WTC11 (cell line): ENCODE measurements around the gene PITX1. TPM values are rescaled to one million over a fixed set of nuclear protein-coding genes. Genes with fewer than 3 reads are reported as not detected.

ENCODE experiments used
- ATAC-seq: fragments of 200-7000 bp; cut with Tn5 transposase; 2 replicates; pipeline ENCODE4 v1.10.0; 2021; ENCODE audit warnings: mild to moderate bottlenecking, moderate library complexity
- CTCF ChIA-PET: fragments of 300-600 bp; sonication (Branson Sonifier 250); formaldehyde crosslinking; loops from one replicate; lab custom pipeline; 2021; ENCODE audit warnings: antibody characterized with exemption; lab: Charles Lee
- POLR2A ChIA-PET: fragments of 350-600 bp; sonication (Branson Sonifier 250); formaldehyde crosslinking; loops from one replicate; lab custom pipeline; 2021; ENCODE audit warnings: antibody characterized with exemption; lab: Charles Lee
- DNase-seq: peaks from one replicate; pipeline ENCODE4 v3.0.0; 2021; ENCODE audit warnings: low spot score
- H3K27ac Mint-ChIP-seq: 2 replicates; pipeline ENCODE4 v1.8.0; 2021; ENCODE audit warnings: mixed read lengths
- H3K27me3 Mint-ChIP-seq: 2 replicates; pipeline ENCODE4 v1.8.0; 2021; ENCODE audit warnings: low read depth, mild to moderate bottlenecking, moderate library complexity, mixed read lengths
- H3K36me3 Mint-ChIP-seq: 2 replicates; pipeline ENCODE4 v1.8.0; 2021; ENCODE audit warnings: mixed read lengths
- H3K4me1 Mint-ChIP-seq: 2 replicates; pipeline ENCODE4 v1.8.0; 2022; ENCODE audit warnings: mixed read lengths
- H3K4me3 Mint-ChIP-seq: 2 replicates; pipeline ENCODE4 v1.8.0; 2021; ENCODE audit warnings: mild to moderate bottlenecking, moderate library complexity, mixed read lengths
- H3K9me3 Mint-ChIP-seq: 2 replicates; pipeline ENCODE4 v1.8.0; 2021; ENCODE audit warnings: mixed read lengths
- CREM ChIP-seq: sonication (generic); formaldehyde crosslinking; IDR thresholded peaks from 2 replicates; pipeline ENCODE4 v1.8.1; 2022; ENCODE audit warnings: mild to moderate bottlenecking, missing genetic modification reagents, moderate library complexity
- ERG ChIP-seq: fragments of 250-450 bp; sonication (Bioruptor Pico); IDR thresholded peaks from 2 replicates; pipeline ENCODE4 v1.8.0; 2021; ENCODE audit warnings: mild to moderate bottlenecking
- ETV6 ChIP-seq: sonication (generic); formaldehyde crosslinking; IDR thresholded peaks from 2 replicates; pipeline ENCODE4 v1.8.1; 2022; ENCODE audit warnings: mild to moderate bottlenecking, missing genetic modification reagents
- IRF1 ChIP-seq: sonication (generic); formaldehyde crosslinking; IDR thresholded peaks from 2 replicates; pipeline ENCODE4 v1.8.0; 2023; ENCODE audit warnings: missing genetic modification reagents
- NFATC4 ChIP-seq: fragments of 250-450 bp; sonication (Bioruptor Pico); IDR thresholded peaks from 2 replicates; pipeline ENCODE4 v1.9.0; 2021; ENCODE audit warnings: mild to moderate bottlenecking
- NR3C1 ChIP-seq: sonication (generic); formaldehyde crosslinking; conservative IDR thresholded peaks from 2 replicates; pipeline ENCODE4 v1.8.1; 2023; ENCODE audit warnings: low read depth, mild to moderate bottlenecking, missing genetic modification reagents
- OVOL2 ChIP-seq: fragments of 250-450 bp; sonication (Bioruptor Pico); IDR thresholded peaks from 2 replicates; pipeline ENCODE4 v1.9.0; 2021; ENCODE audit warnings: mild to moderate bottlenecking, borderline replicate concordance
- RELA ChIP-seq: sonication (generic); formaldehyde crosslinking; IDR thresholded peaks from 2 replicates; pipeline ENCODE4 v1.8.1; 2022; ENCODE audit warnings: missing genetic modification reagents, mild to moderate bottlenecking, borderline replicate concordance
- SMAD4 ChIP-seq: sonication (generic); formaldehyde crosslinking; IDR thresholded peaks from 2 replicates; pipeline ENCODE4 v1.8.0; 2022; ENCODE audit warnings: mild to moderate bottlenecking, missing genetic modification reagents
- TEAD1 ChIP-seq: sonication (generic); formaldehyde crosslinking; IDR thresholded peaks from 2 replicates; pipeline ENCODE4 v1.8.0; 2022; ENCODE audit warnings: mild to moderate bottlenecking, missing genetic modification reagents
- USF2 ChIP-seq: sonication (generic); formaldehyde crosslinking; IDR thresholded peaks from 2 replicates; pipeline ENCODE4 v1.8.1; 2023; ENCODE audit warnings: mild to moderate bottlenecking, missing genetic modification reagents, moderate library complexity
- ZNF138 ChIP-seq: sonication (generic); formaldehyde crosslinking; conservative IDR thresholded peaks from 2 replicates; pipeline ENCODE4 v1.8.1; 2022; ENCODE audit warnings: mild to moderate bottlenecking, moderate library complexity, missing genetic modification reagents
- ZNF317 ChIP-seq: sonication (generic); formaldehyde crosslinking; IDR thresholded peaks from 2 replicates; pipeline ENCODE4 v1.8.1; 2023; ENCODE audit warnings: low read depth, mild to moderate bottlenecking, moderate library complexity, missing genetic modification reagents, borderline replicate concordance
- ZSCAN18 ChIP-seq: fragments of 250-450 bp; sonication (Bioruptor Pico); IDR thresholded peaks from 2 replicates; pipeline ENCODE4 v2.1.2; 2022; ENCODE audit warnings: mild to moderate bottlenecking, moderate library complexity
- total RNA-seq: library from RNA; stranded (reverse); gene quantifications from 3 replicates; pipeline ENCODE4 v1.2.3, GENCODE V29; 2021
- TF ChIP-seq, protein P1 (sequence below): sonication (generic); formaldehyde crosslinking; IDR thresholded peaks from 2 replicates; pipeline ENCODE4 v1.8.1; 2023; ENCODE audit warnings: mild to moderate bottlenecking, missing genetic modification reagents, moderate library complexity
- TF ChIP-seq, protein P2 (sequence below): fragments of 200-600 bp; IDR thresholded peaks from 2 replicates; pipeline ENCODE4 v1.8.0; 2022; ENCODE audit warnings: antibody characterized with exemption

The PITX1 gene
- total RNA-seq, 1 experiment from 2014 or later, result 0.13 TPM

DNA sequence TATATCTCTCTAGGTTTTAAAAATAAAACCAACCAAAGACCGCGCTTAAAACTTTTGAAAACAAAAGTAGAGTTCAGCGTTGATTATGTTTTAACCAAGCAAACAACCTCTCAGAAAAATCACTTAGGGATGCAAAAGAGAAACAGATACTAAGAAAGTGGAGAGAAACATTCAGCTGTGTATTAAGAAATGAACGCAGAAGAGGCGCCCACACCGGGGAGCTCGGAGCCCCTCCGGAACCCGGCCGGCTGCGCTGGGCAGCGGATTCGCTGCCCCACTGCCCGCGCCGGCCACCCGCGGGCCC, 1.4 kb downstream of the PITX1 start (continued):
- TF ChIP-seq, protein P1, sequence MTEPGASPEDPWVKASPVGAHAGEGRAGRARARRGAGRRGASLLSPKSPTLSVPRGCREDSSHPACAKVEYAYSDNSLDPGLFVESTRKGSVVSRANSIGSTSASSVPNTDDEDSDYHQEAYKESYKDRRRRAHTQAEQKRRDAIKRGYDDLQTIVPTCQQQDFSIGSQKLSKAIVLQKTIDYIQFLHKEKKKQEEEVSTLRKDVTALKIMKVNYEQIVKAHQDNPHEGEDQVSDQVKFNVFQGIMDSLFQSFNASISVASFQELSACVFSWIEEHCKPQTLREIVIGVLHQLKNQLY, result no peak
- no peak for TF ChIP-seq ETV6
- TF ChIP-seq ZSCAN18 (CRISPR knock-in tag), result no peak
- TF ChIP-seq TEAD1, result no peak
- TF ChIP-seq ERG, result no peak
- no peak for TF ChIP-seq NR3C1 (CRISPR knock-in tag)
- TF ChIP-seq, protein P2, sequence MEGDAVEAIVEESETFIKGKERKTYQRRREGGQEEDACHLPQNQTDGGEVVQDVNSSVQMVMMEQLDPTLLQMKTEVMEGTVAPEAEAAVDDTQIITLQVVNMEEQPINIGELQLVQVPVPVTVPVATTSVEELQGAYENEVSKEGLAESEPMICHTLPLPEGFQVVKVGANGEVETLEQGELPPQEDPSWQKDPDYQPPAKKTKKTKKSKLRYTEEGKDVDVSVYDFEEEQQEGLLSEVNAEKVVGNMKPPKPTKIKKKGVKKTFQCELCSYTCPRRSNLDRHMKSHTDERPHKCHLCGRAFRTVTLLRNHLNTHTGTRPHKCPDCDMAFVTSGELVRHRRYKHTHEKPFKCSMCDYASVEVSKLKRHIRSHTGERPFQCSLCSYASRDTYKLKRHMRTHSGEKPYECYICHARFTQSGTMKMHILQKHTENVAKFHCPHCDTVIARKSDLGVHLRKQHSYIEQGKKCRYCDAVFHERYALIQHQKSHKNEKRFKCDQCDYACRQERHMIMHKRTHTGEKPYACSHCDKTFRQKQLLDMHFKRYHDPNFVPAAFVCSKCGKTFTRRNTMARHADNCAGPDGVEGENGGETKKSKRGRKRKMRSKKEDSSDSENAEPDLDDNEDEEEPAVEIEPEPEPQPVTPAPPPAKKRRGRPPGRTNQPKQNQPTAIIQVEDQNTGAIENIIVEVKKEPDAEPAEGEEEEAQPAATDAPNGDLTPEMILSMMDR, result no peak

- Mint-ChIP-seq H3K36me3 (no peaks in the 10 kb centered on the region), H3K27ac (no peak overlapping the region), H3K4me1 (peaks cover 49% of the 10 kb centered on the region), H3K27me3 (peaks cover 94% of the 10 kb centered on the region), H3K9me3 (no peaks in the 10 kb centered on the region), H3K4me3 (peak overlapping the region; percentile 51)
- ChIA-PET CTCF (interaction anchor here (1.7 kb wide), 1 partner anchor 11 kb away, joined by 3 read pairs; no protein-coding TSS in a partner anchor), POLR2A (no interaction called here)
- ATAC-seq, result no peak
- TF ChIP-seq OVOL2 (no peak), NFATC4 (no peak), ZNF138 (CRISPR knock-in tag) (no peak), ZNF317 (CRISPR knock-in tag) (no peak), RELA (no peak), SMAD4 (CRISPR knock-in tag) (no peak), USF2 (CRISPR knock-in tag) (no peak), IRF1 (CRISPR knock-in tag) (no peak), CREM (CRISPR knock-in tag) (no peak)
- DNase-seq, result no peak
These were observed 2.0 kb downstream of the PITX1 start for GRCh38 chr5:135031813-135032694.
